Neuronal stem cell (in vitro differentiated cells): Measurements from ENCODE around the gene CACNB3.
A peak's percentile ranks its signal among the peaks of the same experiment; 100 is the strongest.

Source experiments
- DNase-seq: peaks from one replicate; pipeline ENCODE4 v3.0.0-alpha.2; 2013; ENCODE audit warnings: low spot score
- H2AFZ ChIP-seq: one replicate; pipeline ENCODE4 v1.6.1; 2013; ENCODE audit warnings: mild to moderate bottlenecking, low read length, inconsistent platforms
- H2AK5ac ChIP-seq: 2 replicates; pipeline ENCODE4 v1.6.1; 2013; ENCODE audit warnings: low read depth, mild to moderate bottlenecking, inconsistent platforms, low read length, moderate library complexity, mixed read lengths
- H2BK120ac ChIP-seq: 2 replicates; pipeline ENCODE4 v1.6.1; 2013; ENCODE audit warnings: low read depth, mild to moderate bottlenecking, inconsistent platforms, low read length, moderate library complexity, mixed read lengths
- H2BK12ac ChIP-seq: one replicate; pipeline ENCODE4 v1.6.1; 2013; ENCODE audit warnings: low read length, inconsistent platforms
- H2BK15ac ChIP-seq: 2 replicates; pipeline ENCODE4 v1.6.1; 2013; ENCODE audit warnings: mild to moderate bottlenecking, low read length, inconsistent platforms, mixed read lengths
- H2BK5ac ChIP-seq: one replicate; pipeline ENCODE4 v1.6.1; 2013; ENCODE audit warnings: inconsistent platforms, mild to moderate bottlenecking, low read length, moderate library complexity
- H3K14ac ChIP-seq: one replicate; pipeline ENCODE4 v1.6.1; 2013; ENCODE audit warnings: low read length, inconsistent platforms
- H3K18ac ChIP-seq: 2 replicates; pipeline ENCODE4 v1.6.1; 2013; ENCODE audit warnings: low read length, inconsistent platforms
- H3K23ac ChIP-seq: 2 replicates; pipeline ENCODE4 v1.6.1; 2013; ENCODE audit warnings: low read depth, mild to moderate bottlenecking, mixed read lengths, low read length, inconsistent platforms; ENCODE audit not compliant: poor library complexity
- H3K27ac ChIP-seq: replicated peaks from 3 replicates; pipeline ENCODE4 v1.5.1; 2013; ENCODE audit warnings: low read length, inconsistent platforms
- H3K27me3 ChIP-seq, 3 experiments: 2 replicates each; pipeline ENCODE4 v1.6.1; 2013; ENCODE audit warnings: low read length in 3 of 3, mild to moderate bottlenecking in 2 of 3, inconsistent platforms in 1 of 3, low read depth in 1 of 3, mixed read lengths in 1 of 3, moderate library complexity in 1 of 3; ENCODE audit not compliant: control insufficient read depth in 3 of 3, insufficient read depth in 3 of 3
- H3K36me3 ChIP-seq, 2 donors: replicated peaks in 1 of 2; 2 replicates each; pipeline ENCODE4 v1.6.1; 2013; ENCODE audit warnings: low read length in 2 of 2; ENCODE audit not compliant: control insufficient read depth in 2 of 2, insufficient read depth in 2 of 2
- H3K4ac ChIP-seq: 2 replicates; pipeline ENCODE4 v1.6.1; 2013; ENCODE audit warnings: inconsistent platforms, mild to moderate bottlenecking, low read length, moderate library complexity
- H3K4me1 ChIP-seq, 2 donors: 1 replicate in 1 of 2; 2 replicates in 1 of 2; pipeline ENCODE4 v1.6.1; 2013; ENCODE audit warnings: low read length in 2 of 2, low read depth in 1 of 2; ENCODE audit not compliant: control insufficient read depth in 2 of 2, insufficient read depth in 1 of 2
- H3K4me2 ChIP-seq: one replicate; pipeline ENCODE4 v1.6.1; 2013; ENCODE audit warnings: mild to moderate bottlenecking, low read length, inconsistent platforms; ENCODE audit not compliant: insufficient read depth, poor library complexity, severe bottlenecking
- H3K4me3 ChIP-seq, 2 donors: 2 replicates each; pipeline ENCODE4 v1.5.1; 2013; ENCODE audit warnings: low read length in 2 of 2, mild to moderate bottlenecking in 2 of 2, inconsistent platforms in 1 of 2, moderate library complexity in 1 of 2
- H3K79me1 ChIP-seq: one replicate; pipeline ENCODE4 v1.6.1; 2013; ENCODE audit warnings: low read depth, mild to moderate bottlenecking, inconsistent platforms, low read length, moderate library complexity
- H3K9ac ChIP-seq: one replicate; pipeline ENCODE4 v1.6.1; 2013; ENCODE audit warnings: mild to moderate bottlenecking, low read depth, low read length, inconsistent platforms; ENCODE audit not compliant: poor library complexity
- H3K9me3 ChIP-seq, 2 donors: replicated peaks in 1 of 2; 2 replicates each; pipeline versions ENCODE3 to v1.6.1; 2013; ENCODE audit warnings: low read length in 2 of 2, mild to moderate bottlenecking in 2 of 2, inconsistent platforms in 1 of 2, low read depth in 1 of 2, mixed read lengths in 1 of 2, moderate library complexity in 1 of 2; ENCODE audit not compliant: control insufficient read depth in 2 of 2, insufficient read depth in 1 of 2
- H4K8ac ChIP-seq: one replicate; pipeline ENCODE4 v1.6.1; 2013; ENCODE audit warnings: low read depth, mild to moderate bottlenecking, inconsistent platforms, low read length, moderate library complexity
- H4K91ac ChIP-seq: one replicate; pipeline ENCODE4 v1.6.1; 2013; ENCODE audit warnings: low read length, low read depth, mild to moderate bottlenecking, inconsistent platforms; ENCODE audit not compliant: poor library complexity
- WGBS, 2 donors: extraction: QIAGEN DNeasy Blood & Tissue Kit; methylation state at CpG; one replicate each; pipeline ENCODE4 v1.1.7; 2013; ENCODE audit warnings: missing lambda C conversion rate in 2 of 2, mixed read lengths in 1 of 2; ENCODE audit not compliant: insufficient read length in 2 of 2, insufficient replicate concordance in 1 of 2; ENCODE audit errors: extremely low coverage in 2 of 2; 5-methylcytosine and 5-hydroxymethylcytosine counted together

Gene CACNB3

GRCh38 chr12:48861111-48861510 lies 42.8 kb downstream of the CACNB3 start:
- peaks cover 11 to 27% of the 10 kb centered on the region in 2 donors for H3K36me3 ChIP-seq
- no peak overlapping the region for H3K27ac ChIP-seq
- peak overlapping the region; percentile 43 for H2BK5ac ChIP-seq
- no peak overlapping the region for H3K4me2 ChIP-seq
- no peak for DNase-seq
- no peak overlapping the region for H2AK5ac ChIP-seq
- H2BK15ac ChIP-seq, result no peak overlapping the region
- H3K4me1 ChIP-seq, result peaks cover 24 to 31% of the 10 kb centered on the region in 2 donors
- H2BK12ac ChIP-seq, result no peak overlapping the region
- no peak overlapping the region for H4K8ac ChIP-seq
- H3K14ac ChIP-seq, result no peak overlapping the region
- H2AFZ ChIP-seq, result no peak overlapping the region
- no peak overlapping the region for H3K23ac ChIP-seq
- H3K4me3 ChIP-seq, result no peak overlapping the region
- H3K9ac ChIP-seq, result peak overlapping the region; percentile 63
- H3K79me1 ChIP-seq, result no peaks in the 10 kb centered on the region
- whole genome bisulfite sequencing, 2 donors, result no CpG with 5 or more reads among the region's 2 CpGs
- no peaks in the 10 kb centered on the region for H3K9me3 ChIP-seq
- no peak overlapping the region for H2BK120ac ChIP-seq
- peaks cover 0 to 7% (median 0%) of the 10 kb centered on the region in 3 experiments for H3K27me3 ChIP-seq
- no peak overlapping the region for H3K4ac ChIP-seq
- H4K91ac ChIP-seq, result no peak overlapping the region
- no peak overlapping the region for H3K18ac ChIP-seq

DNA sequence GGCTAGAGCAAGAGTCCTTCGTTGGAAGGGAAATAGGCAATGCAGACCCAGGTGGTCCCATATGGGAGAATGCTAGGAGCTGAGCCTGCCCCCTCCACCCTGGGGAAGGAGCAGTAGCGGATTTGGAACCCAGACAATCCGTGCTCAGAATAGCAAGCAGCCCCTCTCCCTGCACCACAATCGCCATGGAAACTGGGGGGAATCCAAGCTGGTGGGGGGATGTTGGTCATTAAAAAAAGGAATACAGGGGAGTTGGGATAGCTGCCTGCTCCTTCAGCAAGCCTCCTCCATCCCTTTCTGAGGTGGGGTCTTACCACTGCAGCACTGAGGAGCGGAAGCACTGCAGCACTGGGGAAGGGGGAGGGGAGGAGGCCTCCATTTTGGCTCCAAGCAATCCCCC lies 44.5 kb downstream of the CACNB3 start:
- WGBS, 2 donors, result no CpG with 5 or more reads among the region's 5 CpGs
- H3K23ac ChIP-seq, result no peak overlapping the region
- H4K8ac ChIP-seq, result no peak overlapping the region
- H2BK120ac ChIP-seq, result no peak overlapping the region
- H3K9me3 ChIP-seq, result no peaks in the 10 kb centered on the region
- H2BK15ac ChIP-seq, result peak overlapping the region; percentile 3
- H2AFZ ChIP-seq, result peak overlapping the region; percentile 45
- H3K14ac ChIP-seq, result no peak overlapping the region
- no peak for DNase-seq
- no peak overlapping the region for H2AK5ac ChIP-seq
- no peaks in the 10 kb centered on the region for H3K79me1 ChIP-seq
- H3K4me2 ChIP-seq, result peak overlapping the region; percentile 40
- H3K4me1 ChIP-seq, result peaks cover 24 to 32% of the 10 kb centered on the region in 2 donors
- H3K27ac ChIP-seq, result peak overlapping the region; percentile 11
- no peak overlapping the region for H3K9ac ChIP-seq
- H2BK5ac ChIP-seq, result peak overlapping the region; percentile 16
- peak overlapping the region; percentile 37 for H3K18ac ChIP-seq
- peak overlapping the region in 1 of 2 donors; percentile 3 for H3K4me3 ChIP-seq
- H3K27me3 ChIP-seq, result peaks cover 0 to 7% (median 0%) of the 10 kb centered on the region in 3 experiments
- H2BK12ac ChIP-seq, result no peak overlapping the region
- no peak overlapping the region for H4K91ac ChIP-seq
- H3K4ac ChIP-seq, result no peak overlapping the region
- peaks cover 11 to 21% of the 10 kb centered on the region in 2 donors for H3K36me3 ChIP-seq

DNA sequence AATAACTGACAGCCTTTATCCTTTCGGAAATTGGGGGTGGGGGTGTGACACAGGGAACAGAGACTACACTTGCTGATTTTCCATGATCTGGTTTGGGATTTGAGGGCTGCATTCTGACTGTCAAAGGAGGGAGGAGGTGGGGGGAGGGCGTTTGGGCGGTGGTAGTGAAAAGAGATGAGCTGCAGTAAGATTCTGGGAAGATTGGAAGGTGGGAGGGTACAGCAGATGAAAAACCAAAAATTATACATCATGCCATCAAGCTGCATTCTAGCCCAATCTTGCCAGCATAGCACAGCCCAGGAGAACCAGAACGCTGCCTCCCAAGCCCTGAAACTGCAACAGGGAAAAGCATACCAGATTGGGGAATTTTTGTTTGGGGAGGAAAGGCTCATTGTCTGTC lies 45.0 kb downstream of the CACNB3 start:
- Histone ChIP-seq H3K4ac (no peak overlapping the region), H2AFZ (peak overlapping the region; percentile 45), H3K27me3 (peaks cover 0 to 7% (median under 1%) of the 10 kb centered on the region in 3 experiments), H2AK5ac (no peak overlapping the region), H3K18ac (no peak overlapping the region), H2BK12ac (no peak overlapping the region), H3K4me2 (peak overlapping the region; percentile 28), H2BK120ac (no peak overlapping the region), H3K36me3 (peaks cover 11 to 17% of the 10 kb centered on the region in 2 donors), H3K9me3 (no peaks in the 10 kb centered on the region), H2BK5ac (peak overlapping the region; percentile 16), H4K91ac (no peak overlapping the region), H4K8ac (no peak overlapping the region), H3K14ac (no peak overlapping the region), H3K27ac (no peak overlapping the region), H3K23ac (no peak overlapping the region), H3K79me1 (no peaks in the 10 kb centered on the region), H3K9ac (no peak overlapping the region), H3K4me3 (peak overlapping the region in 1 of 2 donors; percentile 3), H2BK15ac (no peak overlapping the region), H3K4me1 (peaks cover 24 to 32% of the 10 kb centered on the region in 2 donors)
- no peak for DNase-seq
- WGBS, 2 donors, result no CpG with 5 or more reads among the region's 4 CpGs

DNA sequence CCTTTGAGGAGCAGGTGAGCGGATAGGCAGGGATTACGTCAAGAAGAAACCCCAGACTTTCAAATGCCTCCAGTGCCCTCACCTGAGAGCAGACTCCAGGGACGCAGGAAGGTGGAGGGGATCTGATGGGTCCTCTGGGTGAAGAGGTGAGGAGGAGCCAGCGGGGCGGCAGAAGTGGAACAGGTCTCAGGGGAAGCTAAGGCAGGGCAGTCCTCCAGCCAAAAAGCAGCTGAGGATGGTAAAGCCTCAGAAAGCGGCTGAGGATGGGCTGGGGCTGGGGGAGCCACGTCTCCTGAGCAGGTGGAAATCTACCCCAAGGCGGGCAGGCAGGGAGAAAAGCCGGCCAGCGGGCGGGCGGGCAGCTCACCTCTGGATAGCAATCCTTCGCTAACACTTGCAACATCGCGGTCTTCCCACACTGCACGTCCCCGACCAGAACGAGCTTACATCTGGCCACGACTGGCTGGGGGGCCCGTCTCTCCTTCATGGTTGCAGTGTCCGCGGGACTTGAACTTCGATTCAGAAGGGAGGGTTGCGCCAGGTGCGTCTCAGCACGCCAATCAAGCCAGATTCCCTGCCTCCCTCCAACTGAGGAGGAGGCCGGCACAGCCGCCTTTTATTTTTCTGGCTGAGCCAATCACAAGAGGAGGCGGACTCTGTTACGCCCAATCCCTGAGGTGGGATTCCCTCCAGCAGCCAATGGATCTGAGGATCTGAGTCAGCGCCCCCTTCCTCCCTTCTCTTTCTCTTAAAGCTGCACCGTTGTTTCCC lies 47.2 kb downstream of the CACNB3 start, which contains the start of gene RND1:
Gene RND1 (minus strand): TSS at position 590 of the 771 bp plus-strand sequence. CDS start 103 bp downstream, at position 487.
- H4K8ac ChIP-seq, result no peak within 1 kb of the TSS
- peaks cover 0 to 7% (median 2%) of the 10 kb centered on the region in 3 experiments for H3K27me3 ChIP-seq
- H2BK15ac ChIP-seq, result peak within 1 kb of the TSS; percentile 50
- H3K4me2 ChIP-seq, result peak within 1 kb of the TSS; percentile 95
- H2AFZ ChIP-seq, result peak within 1 kb of the TSS; percentile 76
- H3K9ac ChIP-seq, result peak within 1 kb of the TSS; percentile 87
- H3K27ac ChIP-seq, result peak within 1 kb of the TSS; percentile 37
- H3K14ac ChIP-seq, result peak within 1 kb of the TSS; percentile 83
- H4K91ac ChIP-seq, result no peak within 1 kb of the TSS
- H3K4me1 ChIP-seq, result peaks cover 24 to 32% of the 10 kb centered on the region in 2 donors
- no CpG with 5 or more reads among the region's 32 CpGs for WGBS, 2 donors
- H3K79me1 ChIP-seq, result no peaks in the 10 kb centered on the region
- H3K9me3 ChIP-seq, result no peaks in the 10 kb centered on the region
- peak within 1 kb of the TSS; percentile 68 for H2BK12ac ChIP-seq
- no peak within 1 kb of the TSS for H3K4ac ChIP-seq
- H2BK5ac ChIP-seq, result peak within 1 kb of the TSS; percentile 35
- peak; percentile 90 for DNase-seq
- H3K18ac ChIP-seq, result peak within 1 kb of the TSS; percentile 90
- H3K4me3 ChIP-seq, result peak within 1 kb of the TSS; percentile 73 to 89
- no peak within 1 kb of the TSS for H2BK120ac ChIP-seq
- H3K36me3 ChIP-seq, result peaks cover 11 to 17% of the 10 kb centered on the region in 2 donors
- peak within 1 kb of the TSS; percentile 96 for H3K23ac ChIP-seq
- peak within 1 kb of the TSS; percentile 58 for H2AK5ac ChIP-seq
